ENCODE measurements around the gene GNL2.
"Not testable (repeated sequence)": the region's sequence is repeated elsewhere in the genome, so short reads cannot be mapped to it uniquely, and the experiment has no call there.

Gene GNL2

DNA sequence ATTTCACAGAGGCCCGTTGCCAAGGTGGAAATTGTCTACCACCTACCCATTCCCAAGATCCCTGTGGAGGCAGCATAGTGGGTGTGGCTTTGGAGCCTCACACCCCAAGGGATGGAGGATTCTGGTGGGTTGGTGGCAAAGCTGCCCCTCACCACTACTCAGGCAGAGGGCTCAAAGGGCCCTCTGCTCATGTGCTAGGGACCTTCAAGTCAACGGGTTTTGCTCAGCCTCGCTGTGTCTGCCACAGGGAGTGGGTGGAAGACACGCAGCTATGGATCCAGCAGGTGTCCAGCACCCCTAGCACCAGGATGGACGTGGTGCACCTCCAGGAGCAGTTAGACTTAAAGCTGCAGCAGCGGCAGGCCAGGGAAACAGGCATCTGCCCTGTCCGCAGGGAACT is 36.7 kb downstream of the GNL2 start:
- DNase-seq: no peak

DNA sequence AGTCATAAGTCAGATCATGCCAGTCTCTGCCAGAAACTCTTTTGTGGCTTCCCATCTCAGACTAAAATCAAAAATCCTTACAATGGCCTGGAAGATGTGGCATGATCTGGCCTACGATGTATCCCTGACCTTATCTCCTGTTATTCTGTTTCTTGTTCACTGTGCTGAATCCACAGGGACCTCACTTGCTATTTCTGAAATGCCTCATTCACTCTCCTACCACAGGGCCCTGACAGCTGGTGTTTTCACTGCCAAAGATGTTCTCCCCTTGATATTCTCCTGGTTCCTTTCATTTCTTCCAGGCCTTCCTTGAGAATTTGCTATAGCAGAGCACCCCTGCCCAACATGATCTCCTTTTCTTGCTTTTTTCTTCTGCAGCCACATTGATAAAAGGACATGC is 37.3 kb downstream of the GNL2 start:
- DNase-seq: no peak

DNA sequence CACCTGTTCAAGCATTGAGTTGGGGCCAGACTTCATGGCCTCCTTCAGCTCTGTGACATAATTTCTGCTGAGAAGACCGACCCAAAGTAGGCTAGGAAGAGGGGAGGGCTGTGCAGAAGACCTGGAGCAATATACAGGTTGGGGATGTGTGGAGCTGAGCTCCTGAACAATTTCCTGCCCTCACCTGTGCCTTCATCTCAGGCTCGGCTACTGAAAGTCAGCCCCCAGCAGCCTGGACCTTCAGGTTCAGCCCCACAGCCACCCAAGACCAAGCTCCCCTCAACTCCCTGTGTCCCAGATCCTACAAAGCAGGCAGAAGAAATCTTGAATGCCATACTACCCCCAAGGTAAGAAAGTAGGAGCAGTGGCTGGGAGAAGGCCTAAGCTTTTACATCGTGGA is 38.3 kb downstream of the GNL2 start:
- no peak for DNase-seq

DNA sequence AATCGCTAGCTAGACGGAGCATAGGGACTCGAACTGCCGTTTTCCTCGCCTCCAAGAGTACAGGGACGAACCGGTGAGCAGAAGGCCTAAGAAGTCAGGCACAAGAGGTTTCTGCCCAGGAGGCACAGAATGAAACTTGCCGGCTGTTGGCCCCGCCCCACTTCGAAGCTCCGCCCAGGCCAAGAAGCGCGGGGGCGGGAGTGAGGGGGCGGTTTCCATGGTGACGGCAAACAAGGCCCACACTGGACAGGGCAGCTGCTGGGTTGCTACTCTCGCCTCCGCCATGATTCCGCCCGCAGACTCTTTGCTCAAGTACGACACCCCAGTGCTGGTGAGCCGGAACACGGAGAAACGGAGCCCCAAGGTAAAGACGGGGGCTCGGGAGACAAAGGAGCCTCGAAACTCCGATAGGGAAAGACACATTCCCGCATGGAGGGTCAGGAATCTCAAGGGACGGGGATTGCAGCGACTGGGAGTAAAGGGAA is 39.0 kb downstream of the GNL2 start, which contains the start of gene DNALI1:
Gene DNALI1, plus strand, starts transcription at position 229 of the 485 bp plus-strand sequence. Its CDS starts 55 bp downstream, at position 284.
- peak; percentile 78 for DNase-seq

DNA sequence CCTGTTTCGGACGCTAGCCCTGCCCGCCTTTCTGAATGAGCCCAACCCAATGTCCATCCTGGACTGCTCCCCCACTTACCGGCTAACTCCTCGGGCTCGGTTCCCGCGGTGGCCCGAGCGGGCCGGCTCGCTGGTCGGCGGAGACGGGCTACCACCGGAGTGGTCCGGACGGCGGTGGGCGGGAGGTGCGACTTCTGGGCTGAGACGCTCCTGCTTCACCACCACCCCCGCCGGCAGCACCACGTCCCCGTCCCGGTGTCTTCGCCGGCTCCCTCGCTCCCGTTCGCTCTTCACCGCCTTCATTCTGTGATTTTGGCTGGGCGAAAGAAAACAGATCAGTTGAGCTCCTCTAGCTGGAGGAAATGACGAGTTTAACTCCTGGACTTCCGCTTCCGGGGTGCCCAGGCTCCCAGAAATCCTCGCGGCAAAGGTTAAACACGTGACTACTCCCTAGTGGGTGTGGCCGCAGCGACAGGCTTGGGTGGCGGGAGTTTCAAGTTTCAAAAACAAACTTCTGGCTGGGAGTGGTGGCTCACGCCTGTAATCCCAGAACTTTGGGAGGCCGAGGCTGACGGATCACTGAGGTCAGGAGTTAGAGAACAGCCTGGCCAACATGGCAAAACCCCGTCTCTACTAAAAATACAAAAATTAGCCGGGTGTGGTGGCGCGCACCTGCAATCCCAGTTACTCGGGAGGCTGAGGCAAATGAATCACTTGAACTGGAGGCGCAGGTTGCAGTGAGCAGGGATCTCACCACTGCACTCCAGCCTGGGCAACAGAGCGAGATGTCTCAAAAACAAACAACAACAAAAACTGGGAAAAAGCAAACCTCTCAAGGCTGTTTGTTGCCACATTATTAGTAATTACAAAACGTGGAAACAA is 41.6 kb downstream of the GNL2 start, which contains the start of gene SNIP1:
Gene SNIP1, minus strand, starts transcription at position 367 of the 882 bp plus-strand sequence. Its CDS starts 64 bp downstream, at position 303.
- DNase-seq: peak; percentile 98

DNA sequence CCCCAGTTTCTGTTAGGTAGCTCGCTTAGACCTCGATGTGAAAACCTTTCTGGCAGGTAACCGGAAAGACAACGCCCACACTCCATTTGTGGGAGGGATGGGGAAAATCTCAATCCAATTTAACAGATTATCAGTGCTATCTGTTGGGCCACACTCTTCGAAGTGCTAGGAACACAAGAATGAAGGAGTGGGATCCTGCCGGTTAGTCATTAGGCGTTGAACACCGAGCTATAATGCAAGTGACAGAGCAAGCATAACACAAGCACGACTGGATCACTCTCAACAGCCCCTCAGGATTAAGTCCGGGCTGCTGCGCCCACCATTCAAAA is 42.2 kb downstream of the GNL2 start:
- DNase-seq: no peak

DNA sequence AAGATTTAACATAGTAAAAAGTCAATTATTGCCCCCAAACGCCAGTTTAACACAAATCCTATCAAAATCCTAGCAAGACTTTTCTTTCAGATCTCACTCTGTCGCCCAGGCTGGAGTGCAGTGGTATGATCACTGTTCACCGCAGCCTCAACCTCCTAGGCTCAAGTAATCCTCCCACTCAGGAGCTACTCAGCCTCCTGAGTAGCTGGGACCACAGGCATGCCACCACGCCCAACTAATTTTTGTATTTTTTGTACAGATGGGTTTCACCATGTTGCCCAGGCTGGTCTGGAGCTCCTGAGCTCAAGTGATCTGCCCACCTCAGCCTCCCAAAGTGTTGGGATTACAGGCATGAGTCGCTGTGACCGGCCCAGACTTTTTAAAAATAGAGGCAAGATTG is 46.4 kb downstream of the GNL2 start:
- no peak for DNase-seq

DNA sequence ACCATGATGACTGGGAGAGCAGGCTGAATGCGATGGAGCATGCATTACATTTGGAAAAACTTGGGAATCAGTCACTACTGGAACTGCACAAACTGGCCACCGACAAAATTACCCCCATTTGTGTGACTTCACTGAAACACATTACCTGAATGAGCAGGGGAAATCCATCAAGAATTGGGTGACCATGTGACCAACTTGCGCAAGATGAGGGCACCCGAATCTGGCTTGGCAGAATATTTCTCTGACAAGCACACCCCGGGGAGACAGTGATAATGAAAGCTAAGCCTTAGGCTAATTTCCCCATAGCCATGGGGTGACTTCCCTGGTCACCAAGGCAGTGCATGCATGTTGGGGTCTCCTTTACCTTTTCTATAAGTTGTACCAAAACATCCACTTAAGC is 50.7 kb downstream of the GNL2 start:
- DNase-seq: no peak

DNA sequence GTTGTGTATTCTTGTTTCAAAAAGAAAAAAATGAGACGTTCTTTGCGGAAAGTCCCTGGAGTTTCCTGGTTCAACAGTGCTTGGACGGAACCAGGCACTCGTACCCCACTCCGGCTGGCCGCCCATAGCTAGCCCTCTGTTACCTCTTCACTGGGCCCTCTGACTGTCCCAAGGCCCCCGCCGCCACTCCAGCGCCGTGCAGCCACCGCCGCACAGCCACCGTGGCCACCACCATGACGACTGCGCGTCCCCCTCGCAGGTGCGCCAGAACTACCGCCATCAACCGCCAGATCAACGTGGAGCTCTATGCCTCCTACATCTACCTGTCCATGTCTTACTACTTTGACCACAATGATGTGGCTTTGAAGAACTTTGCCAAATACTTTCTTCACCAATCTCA is 51.2 kb downstream of the GNL2 start:
- no peak for DNase-seq

DNA sequence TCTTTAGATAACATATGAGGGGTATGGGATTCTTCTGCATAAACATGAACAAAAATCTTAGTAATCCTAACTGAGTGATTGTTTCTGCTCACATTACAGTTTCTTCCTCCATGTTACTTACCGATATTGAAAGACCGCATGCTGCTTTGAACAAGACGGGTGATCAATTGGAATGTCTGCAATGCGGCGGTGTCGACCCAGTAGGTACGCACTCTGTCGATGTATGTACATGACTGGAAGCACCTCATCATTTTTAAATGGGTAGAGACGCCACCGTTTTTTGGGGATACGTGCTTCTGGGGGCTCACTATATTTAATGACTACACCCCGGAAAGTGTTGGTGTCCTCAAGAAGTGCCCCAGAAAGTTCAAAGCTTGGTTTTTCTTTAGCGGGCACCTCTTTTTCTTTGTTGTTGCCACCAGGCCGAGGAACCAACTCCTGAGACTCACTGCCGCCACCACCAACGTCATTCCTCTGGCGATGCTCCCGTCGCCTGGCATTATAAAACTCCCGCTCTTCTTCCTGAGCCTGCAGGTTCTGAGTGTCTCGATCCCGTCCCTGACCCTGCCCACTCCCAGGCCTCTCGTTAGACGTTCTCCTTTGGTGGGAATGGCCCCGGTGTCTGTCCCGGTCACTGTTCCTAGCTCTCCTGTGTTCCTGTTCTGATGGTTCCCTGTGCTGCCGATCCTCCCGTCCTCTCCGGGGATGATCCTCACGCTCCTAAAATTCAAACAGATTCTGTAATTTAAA is 55.5 kb downstream of the GNL2 start:
- DNase-seq: no peak

DNA sequence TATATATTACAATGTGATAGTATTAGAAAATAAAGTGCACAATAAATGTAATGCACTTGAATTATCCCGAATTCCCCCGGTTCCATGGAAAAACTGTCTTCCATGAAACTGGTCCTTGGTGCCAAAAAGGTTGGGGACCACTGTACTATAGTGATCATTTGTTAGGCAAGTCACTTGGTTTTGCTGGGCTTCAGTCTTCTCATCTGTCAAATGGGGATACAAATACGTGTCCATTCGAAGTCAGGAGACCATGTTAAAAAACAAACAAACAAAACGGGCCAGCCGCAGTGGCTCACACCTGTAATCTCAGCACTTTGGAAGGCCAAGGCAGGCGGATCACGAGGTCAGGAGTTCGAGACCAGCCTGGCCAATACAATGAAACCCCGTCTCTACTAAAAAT is 56.6 kb downstream of the GNL2 start:
- not testable (repeated sequence) for DNase-seq

DNA sequence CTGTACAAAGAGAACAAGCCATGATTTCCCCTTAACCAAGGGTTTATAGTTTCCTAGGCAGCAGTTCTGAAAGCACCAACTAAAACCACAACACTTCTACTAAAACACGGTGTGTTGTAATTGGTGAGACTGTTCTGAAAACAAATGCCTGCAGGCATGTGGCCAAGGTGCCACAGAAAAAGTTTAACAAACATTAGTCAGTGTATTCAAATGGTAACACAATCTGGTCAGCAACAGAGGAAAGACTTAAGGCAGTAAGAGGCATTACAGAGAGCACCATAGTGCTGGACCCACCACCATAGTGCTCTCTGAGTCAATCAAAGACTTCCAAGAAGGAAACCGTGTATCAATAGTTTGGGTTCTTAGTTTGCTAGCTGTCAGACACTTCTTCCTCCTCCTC is 58.4 kb downstream of the GNL2 start:
- DNase-seq: no peak

DNA sequence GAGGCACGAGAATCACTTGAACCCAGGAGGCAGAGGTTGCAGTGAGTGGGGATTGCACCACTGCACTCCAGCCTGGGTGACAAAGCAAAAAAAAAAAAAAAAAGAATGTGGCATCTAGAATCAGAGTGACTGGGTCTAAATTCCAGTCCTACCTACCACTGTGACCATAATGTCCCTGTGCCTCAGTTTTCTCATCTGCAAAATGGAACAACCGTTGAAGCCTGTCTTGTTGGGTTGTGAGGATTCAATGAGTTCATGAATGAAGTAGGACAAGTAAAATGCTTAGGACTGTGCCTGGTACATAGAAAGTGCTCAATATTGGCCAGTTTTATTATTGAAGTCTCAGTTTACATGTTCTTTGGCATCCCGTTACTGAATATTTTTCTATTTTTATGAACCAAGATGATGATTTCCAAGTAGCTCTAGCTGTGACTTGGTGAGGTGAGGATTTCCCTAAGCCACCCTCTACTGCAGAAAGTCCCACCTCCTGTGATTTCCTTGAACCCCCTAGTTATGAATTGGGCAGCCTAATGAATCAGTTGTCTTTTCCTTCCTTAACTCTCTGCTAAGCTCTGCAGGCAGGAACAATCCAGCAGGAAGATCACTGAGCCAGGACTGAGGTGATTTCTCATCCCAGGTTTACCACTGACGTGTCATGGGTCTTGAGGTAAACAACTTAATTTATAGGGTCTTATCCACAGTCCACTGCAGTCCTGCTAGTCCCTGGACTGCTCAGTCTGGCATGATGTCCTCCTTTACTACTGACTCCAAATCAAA is 62.2 kb downstream of the GNL2 start:
- DNase-seq: no peak

DNA sequence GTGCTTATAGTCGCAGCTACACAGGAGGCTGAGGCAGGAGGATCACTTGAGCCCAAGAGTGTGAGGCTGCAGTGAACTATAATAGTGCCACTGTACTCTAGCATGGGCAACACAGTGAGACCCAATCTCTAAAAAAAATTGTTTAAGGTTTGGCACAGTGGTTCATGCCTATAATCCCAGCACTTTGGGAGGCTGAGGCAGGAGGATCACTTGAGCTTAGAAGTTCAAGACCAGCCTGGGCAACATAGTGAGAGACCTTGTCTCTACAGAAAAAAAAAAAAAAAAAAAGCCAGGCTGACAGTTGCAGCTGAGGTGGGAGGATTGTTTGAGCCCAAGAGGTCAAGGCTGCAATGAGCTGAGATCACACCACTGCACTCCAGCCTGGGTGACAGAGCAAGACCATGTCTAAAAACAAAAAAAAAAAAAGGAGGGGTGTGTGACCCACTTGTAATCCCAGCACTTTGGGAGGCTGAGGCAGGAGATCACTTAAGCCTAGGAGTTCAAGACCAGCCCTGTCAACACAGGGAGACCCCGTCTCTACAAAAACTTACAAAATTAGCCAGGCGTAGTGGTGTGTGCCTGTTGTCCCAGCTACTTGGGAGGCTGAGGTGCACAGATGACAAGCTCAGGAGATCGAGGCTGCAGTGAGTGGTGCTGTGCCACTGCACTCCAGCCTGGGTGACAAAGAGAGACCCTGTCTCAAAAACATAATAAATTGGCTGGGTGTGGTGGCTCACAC is 63.1 kb downstream of the GNL2 start:
- DNase-seq: not testable (repeated sequence)

DNA sequence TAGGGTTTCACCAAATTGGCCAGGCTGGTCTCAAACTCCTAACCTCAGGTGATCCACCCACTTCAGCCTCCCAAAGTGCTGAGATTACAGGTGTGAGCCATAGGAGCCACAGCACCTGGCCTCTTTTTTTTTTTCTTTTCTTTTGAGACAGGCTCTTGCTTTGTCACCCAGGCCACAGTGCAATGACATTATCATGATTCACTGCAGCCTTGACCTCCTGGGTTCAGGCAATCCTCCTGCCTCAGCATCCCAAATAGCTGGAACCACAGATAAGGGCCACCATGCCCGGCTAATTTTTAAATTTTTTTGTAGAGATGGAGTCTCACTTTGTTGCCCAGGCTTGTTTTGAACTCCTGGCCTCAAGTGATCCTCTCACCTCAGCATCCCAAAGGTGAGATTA is 65.8 kb downstream of the GNL2 start:
- not testable (repeated sequence) for DNase-seq

DNA sequence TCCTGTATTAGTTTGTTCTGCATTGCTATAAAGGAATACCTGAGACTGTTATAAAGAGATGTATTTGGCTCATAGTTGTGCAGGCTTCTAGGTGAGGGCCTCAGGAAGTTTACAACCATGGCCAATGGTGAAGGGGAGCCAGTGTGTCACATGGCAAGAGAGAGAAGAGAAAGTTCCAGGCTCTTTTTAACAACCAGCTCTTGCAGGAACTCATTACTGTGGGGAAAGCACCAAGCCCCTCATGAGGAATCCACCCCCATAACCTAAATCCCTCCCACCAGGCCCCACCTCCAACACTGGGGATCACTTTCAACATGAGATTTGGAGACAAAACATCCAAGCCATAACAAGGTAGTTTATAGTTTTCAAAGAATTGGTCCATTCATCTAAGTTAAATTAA is 76.1 kb downstream of the GNL2 start:
- no peak for DNase-seq

DNA sequence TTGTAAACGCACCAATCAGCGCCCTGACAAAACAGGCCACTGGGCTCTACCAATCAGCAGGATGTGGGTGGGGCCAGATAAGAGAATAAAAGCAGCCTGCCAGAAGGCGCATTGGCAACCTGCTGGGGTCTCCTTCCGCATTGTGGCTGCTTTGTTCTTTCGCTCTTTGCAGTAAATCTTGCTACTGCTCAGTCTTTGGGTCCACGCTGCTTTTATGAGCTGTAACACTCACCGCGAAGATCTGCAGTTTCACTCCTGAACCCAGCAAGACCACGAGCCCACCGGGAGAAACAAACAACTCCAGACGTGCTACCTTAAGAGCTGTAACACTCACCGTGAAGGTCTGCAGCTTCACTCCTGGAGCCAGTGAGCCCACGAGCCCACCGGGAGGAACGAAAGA is 76.8 kb downstream of the GNL2 start:
- not testable (repeated sequence) for DNase-seq

DNA sequence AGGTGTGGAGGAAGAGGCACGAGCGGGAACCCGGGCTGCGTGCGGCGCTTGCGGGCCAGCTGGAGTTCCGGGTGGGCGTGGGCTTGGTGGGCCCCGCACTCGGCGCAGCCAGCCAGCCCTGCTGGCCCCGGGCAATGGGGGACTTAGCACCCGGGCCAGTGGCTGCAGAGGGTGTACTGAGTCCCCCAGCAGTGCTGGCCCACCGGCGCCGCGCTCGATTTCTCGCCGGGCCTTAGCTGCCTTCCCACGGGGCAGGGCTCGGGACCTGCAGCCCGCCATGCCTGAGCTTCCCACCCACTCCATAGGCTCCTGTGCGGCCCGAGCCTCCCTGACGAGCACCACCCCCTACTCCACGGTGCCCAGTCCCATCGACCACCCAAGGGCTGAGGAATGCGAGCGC is 77.5 kb downstream of the GNL2 start:
- not testable (repeated sequence) for DNase-seq

DNA sequence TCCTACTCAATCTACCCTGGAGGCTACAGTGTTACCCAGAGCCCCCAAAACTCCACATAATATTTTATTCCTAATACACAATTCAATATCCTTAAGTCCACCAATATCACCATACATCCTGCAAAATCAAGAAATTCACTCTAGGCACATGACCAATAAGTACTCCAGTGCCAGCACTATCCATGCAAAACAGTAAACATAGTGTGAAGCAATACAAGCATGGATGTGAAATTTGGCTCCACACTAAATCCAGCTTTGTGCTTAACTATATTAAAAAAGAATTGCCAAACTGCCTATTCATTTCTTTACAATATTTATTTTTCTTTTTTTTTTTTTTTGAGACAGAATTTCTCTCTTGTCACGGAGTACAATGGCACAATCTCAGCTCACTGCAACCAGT is 78.2 kb downstream of the GNL2 start:
- no peak for DNase-seq

Data from hematopoietic multipotent progenitor cell treated with erythropoietin and hydrocortisone succinate and interleukin-3 and kit ligand, for 6 days (in vitro differentiated cells).